Muscle of leg (tissue), 16 donors: Measurements from ENCODE around the gene NAA30. TPM values are rescaled to one million over a fixed set of nuclear protein-coding genes. Genes with fewer than 3 reads are reported as not detected.
A peak's percentile ranks its signal among the peaks of the same experiment; 100 is the strongest.
"Not testable (repeated sequence)": the region's sequence is repeated elsewhere in the genome, so short reads cannot be mapped to it uniquely, and the experiment has no call there.

Experiments
- DNase-seq: peaks from one replicate; pipeline ENCODE4 v3.0.0; 2013
- H3K27ac ChIP-seq: one replicate; pipeline ENCODE4 v1.5.1; 2013; ENCODE audit warnings: mild to moderate bottlenecking, low read length, control low read depth
- H3K27me3 ChIP-seq: one replicate; pipeline ENCODE4 v1.6.1; 2013; ENCODE audit warnings: low read length; ENCODE audit not compliant: control insufficient read depth, insufficient read depth
- H3K36me3 ChIP-seq: one replicate; pipeline ENCODE4 v1.6.1; 2013; ENCODE audit warnings: low read length; ENCODE audit not compliant: control insufficient read depth, insufficient read depth
- H3K4me1 ChIP-seq: one replicate; pipeline ENCODE4 v1.6.1; 2013; ENCODE audit warnings: low read length; ENCODE audit not compliant: control insufficient read depth, insufficient read depth
- H3K4me3 ChIP-seq: one replicate; pipeline ENCODE4 v1.5.1; 2013; ENCODE audit warnings: low read length, control low read depth
- H3K9me3 ChIP-seq: replicated peaks from 2 replicates; pipeline ENCODE4 v1.6.1; 2013; ENCODE audit warnings: low read depth, low read length; ENCODE audit not compliant: control insufficient read depth
- WGBS: methylation state at CpG from one replicate; pipeline ENCODE4 v1.1.5; 2013; ENCODE audit warnings: missing lambda C conversion rate; ENCODE audit not compliant: insufficient coverage; 5-methylcytosine and 5-hydroxymethylcytosine counted together
- long read RNA-seq, 11 donors: transcript quantifications; one replicate each; lab custom pipeline, GENCODE V29; 2026
- polyA plus RNA-seq, 8 donors: library from polyadenylated mRNA; unstranded; fragments of 120-200 nt; gene quantifications; one replicate each; pipeline versions ENCODE4 v1.2.1 to v1.2.3, GENCODE V29; 2013; ENCODE audit warnings: inconsistent platforms in 1 of 8, low replicate concordance in 1 of 8; ENCODE audit not compliant: insufficient read length in 8 of 8, insufficient read depth in 1 of 8
- total RNA-seq: library from RNA; stranded (reverse); fragments of 120-200 nt; gene quantifications from one replicate; pipeline ENCODE4 v1.2.4, GENCODE V29; 2013

Gene NAA30
- 19.0 TPM for total RNA-seq
- polyA plus RNA-seq = 10 to 100 TPM; 15.8 to 25.0 (median 22.4) TPM
- long read RNA-seq, donor 1, full-length matches to known transcripts = 6 of 6 reads
- long read RNA-seq, donor 1, partial matches to known transcripts = 0 of 6 reads
- long read RNA-seq, donor 1, other reads (novel, unspliced or antisense) = 0 of 6 reads
- long read RNA-seq, donor 2 = 0 reads
- long read RNA-seq, donor 3, full-length matches to known transcripts = 14 of 14 reads
- long read RNA-seq, donor 3, partial matches to known transcripts = 0 of 14 reads
- long read RNA-seq, donor 3, other reads (novel, unspliced or antisense) = 0 of 14 reads
- long read RNA-seq, donor 4, full-length matches to known transcripts = 2 of 2 reads
- long read RNA-seq, donor 4, partial matches to known transcripts = 0 of 2 reads
- long read RNA-seq, donor 4, other reads (novel, unspliced or antisense) = 0 of 2 reads
- long read RNA-seq, donor 5, full-length matches to known transcripts = 9 of 9 reads
- long read RNA-seq, donor 5, partial matches to known transcripts = 0 of 9 reads
- long read RNA-seq, donor 5, other reads (novel, unspliced or antisense) = 0 of 9 reads
- long read RNA-seq, donor 6, full-length matches to known transcripts = 12 of 12 reads
- long read RNA-seq, donor 6, partial matches to known transcripts = 0 of 12 reads
- long read RNA-seq, donor 6, other reads (novel, unspliced or antisense) = 0 of 12 reads
- long read RNA-seq, donor 7, full-length matches to known transcripts = 2 of 2 reads
- long read RNA-seq, donor 7, partial matches to known transcripts = 0 of 2 reads
- long read RNA-seq, donor 7, other reads (novel, unspliced or antisense) = 0 of 2 reads
- long read RNA-seq, donor 8 = 0 reads
- long read RNA-seq, donor 9, full-length matches to known transcripts = 3 of 3 reads
- long read RNA-seq, donor 9, partial matches to known transcripts = 0 of 3 reads
- long read RNA-seq, donor 9, other reads (novel, unspliced or antisense) = 0 of 3 reads
- long read RNA-seq, donor 10, full-length matches to known transcripts = 5 of 5 reads
- long read RNA-seq, donor 10, partial matches to known transcripts = 0 of 5 reads
- long read RNA-seq, donor 10, other reads (novel, unspliced or antisense) = 0 of 5 reads
- long read RNA-seq, donor 11, full-length matches to known transcripts = 4 of 4 reads
- long read RNA-seq, donor 11, partial matches to known transcripts = 0 of 4 reads
- long read RNA-seq, donor 11, other reads (novel, unspliced or antisense) = 0 of 4 reads

DNA sequence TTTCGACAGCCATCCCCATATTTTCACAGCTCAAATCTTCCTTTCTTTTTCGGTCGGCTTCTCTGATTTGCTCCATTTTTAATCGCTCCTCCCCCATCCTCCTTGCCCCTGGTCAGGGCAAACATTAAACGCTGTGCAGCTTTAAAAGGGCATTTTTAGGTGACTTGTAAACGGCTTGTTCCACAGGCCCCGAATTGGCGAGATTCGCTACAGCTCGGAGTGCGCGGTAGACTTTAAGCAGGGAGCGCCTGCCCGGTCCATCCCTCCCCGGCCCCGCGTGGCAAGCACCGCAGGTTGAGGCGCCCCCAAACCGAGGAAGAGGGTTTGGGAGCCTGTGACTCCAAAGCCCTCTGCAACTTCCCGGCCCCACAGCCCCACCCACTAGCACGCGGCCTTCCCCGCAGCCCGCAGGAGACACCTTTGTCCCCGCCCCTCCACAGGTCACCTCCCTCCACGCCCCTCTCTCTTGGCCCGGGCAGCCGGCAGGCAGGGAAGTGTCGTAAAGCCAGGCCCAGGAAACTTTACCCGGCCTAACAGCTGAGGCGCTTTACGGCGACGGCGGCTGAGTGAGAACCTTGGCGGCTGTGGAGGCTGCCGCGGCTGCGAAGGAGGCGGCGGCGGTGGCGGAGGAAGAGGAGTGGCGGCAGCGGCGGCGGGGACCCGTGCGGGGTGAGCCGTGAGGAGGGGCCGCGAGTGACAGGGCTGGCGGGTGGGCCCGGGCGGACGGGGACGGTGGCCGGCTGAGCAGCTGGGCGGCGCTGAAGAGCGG, at the start of gene NAA30:
NAA30 (plus strand) TSS at position 550 of the 769 bp plus-strand sequence. CDS start 372 bp downstream, outside the sequence.
- H3K4me1 ChIP-seq = peaks cover 11% of the 10 kb centered on the region
- H3K4me3 ChIP-seq = peak within 1 kb of the TSS; percentile 81
- under 1% methylated on average over 51 of the region's 62 CpGs for WGBS
- H3K36me3 ChIP-seq = no peaks in the 10 kb centered on the region
- DNase-seq = peak; percentile 98
- no peaks in the 10 kb centered on the region for H3K27me3 ChIP-seq
- no peaks in the 10 kb centered on the region for H3K9me3 ChIP-seq
- peak within 1 kb of the TSS; percentile 86 for H3K27ac ChIP-seq

GRCh38 chr14:57343545-57344297, 46.7 kb upstream of the NAA30 start:
- H3K4me3 ChIP-seq, H3K27me3 ChIP-seq, H3K9me3 ChIP-seq, DNase-seq, H3K4me1 ChIP-seq, H3K27ac ChIP-seq, H3K36me3 ChIP-seq: not testable (repeated sequence)
- 78% methylated on average over 18 of the region's 34 CpGs for WGBS

- Histone ChIP-seq H3K36me3 (no peaks in the 10 kb centered on the region), H3K4me1 (no peaks in the 10 kb centered on the region), H3K9me3 (no peaks in the 10 kb centered on the region), H3K27ac (no peak overlapping the region), H3K4me3 (no peak overlapping the region), H3K27me3 (no peaks in the 10 kb centered on the region)
- no peak for DNase-seq
- 70% methylated on average over 8 of the region's 9 CpGs for WGBS
Observed at GRCh38 chr14:57345106-57345505, 45.3 kb upstream of the NAA30 start.

GRCh38 chr14:57346741-57347140, 43.6 kb upstream of the NAA30 start:
- no peak for DNase-seq
- Histone ChIP-seq H3K27ac (no peak overlapping the region), H3K27me3 (no peaks in the 10 kb centered on the region), H3K9me3 (no peaks in the 10 kb centered on the region), H3K36me3 (no peaks in the 10 kb centered on the region), H3K4me1 (no peaks in the 10 kb centered on the region), H3K4me3 (no peak overlapping the region)
- no CpG with 5 or more reads among the region's 2 CpGs for WGBS

GRCh38 chr14:57352396-57353170, 37.8 kb upstream of the NAA30 start:
- 37% methylated on average over 6 of the region's 9 CpGs for WGBS
- Histone ChIP-seq H3K27ac (no peak overlapping the region), H3K36me3 (no peaks in the 10 kb centered on the region), H3K4me3 (no peak overlapping the region), H3K27me3 (no peaks in the 10 kb centered on the region), H3K4me1 (no peaks in the 10 kb centered on the region), H3K9me3 (no peaks in the 10 kb centered on the region)
- no peak for DNase-seq

DNA sequence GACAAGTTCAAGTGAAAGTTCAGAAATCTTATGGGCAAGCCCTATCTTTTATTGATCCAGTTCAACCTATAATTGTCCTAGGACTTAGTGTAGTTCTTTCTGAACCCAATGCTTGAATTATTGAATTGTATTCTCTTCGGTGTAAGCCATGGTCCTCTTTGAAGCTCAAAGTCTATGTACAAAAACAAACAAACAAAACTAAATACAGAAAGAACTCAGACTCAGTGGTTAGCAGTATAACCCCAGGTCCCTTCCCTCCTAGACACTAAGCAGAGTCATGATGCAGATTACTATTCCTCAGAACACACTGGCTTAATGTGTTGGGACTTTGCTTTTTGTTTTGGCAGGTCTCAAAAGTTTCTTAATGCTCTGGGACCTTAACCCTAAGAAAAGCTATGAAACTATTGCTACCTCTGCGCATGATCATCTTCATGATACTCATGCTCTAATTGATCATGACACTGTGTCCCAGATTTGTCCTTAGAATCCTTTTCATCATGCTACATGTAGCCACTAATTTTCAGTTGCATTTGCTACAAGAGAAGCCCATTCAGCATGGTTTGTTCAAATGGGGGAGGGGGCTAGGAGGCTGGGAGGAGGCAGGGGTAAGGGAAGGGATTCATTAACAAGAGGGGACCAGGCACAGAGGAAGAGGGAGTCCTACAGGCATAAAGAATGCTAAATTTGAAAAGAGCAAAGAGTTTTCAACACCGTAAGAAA, 35.1 kb upstream of the NAA30 start:
- 13% methylated on average over 1 of the region's 3 CpGs for WGBS

GRCh38 chr14:57362361-57362760, 28.0 kb upstream of the NAA30 start:
- Histone ChIP-seq H3K27ac (no peak overlapping the region), H3K4me3 (no peak overlapping the region), H3K9me3 (no peaks in the 10 kb centered on the region), H3K36me3 (no peaks in the 10 kb centered on the region), H3K4me1 (no peaks in the 10 kb centered on the region), H3K27me3 (peaks cover 2% of the 10 kb centered on the region)
- DNase-seq = no peak

More for the DNA sequence above, 35.1 kb upstream of the NAA30 start:
- Histone ChIP-seq H3K9me3 (no peaks in the 10 kb centered on the region), H3K27ac (no peak overlapping the region), H3K4me3 (no peak overlapping the region), H3K27me3 (no peaks in the 10 kb centered on the region), H3K4me1 (no peaks in the 10 kb centered on the region), H3K36me3 (no peaks in the 10 kb centered on the region)
- DNase-seq = no peak

- H3K4me3 ChIP-seq = no peak overlapping the region
- 62% methylated on average over 16 of the region's 19 CpGs for WGBS
- no peaks in the 10 kb centered on the region for H3K36me3 ChIP-seq
- no peaks in the 10 kb centered on the region for H3K9me3 ChIP-seq
- no peaks in the 10 kb centered on the region for H3K4me1 ChIP-seq
- no peak for DNase-seq
- no peak overlapping the region for H3K27ac ChIP-seq
- H3K27me3 ChIP-seq = peaks cover 2% of the 10 kb centered on the region
Observed at GRCh38 chr14:57364659-57365450, 25.5 kb upstream of the NAA30 start.
